Neuronal stem cell (in vitro differentiated cells): ENCODE data around the gene TAF12.

ENCODE experiments used
- DNase-seq: peaks from one replicate; pipeline ENCODE4 v3.0.0-alpha.2; 2013; ENCODE audit warnings: low spot score
- H2AFZ ChIP-seq: one replicate; pipeline ENCODE4 v1.6.1; 2013; ENCODE audit warnings: mild to moderate bottlenecking, low read length, inconsistent platforms
- H2AK5ac ChIP-seq: 2 replicates; pipeline ENCODE4 v1.6.1; 2013; ENCODE audit warnings: low read depth, mild to moderate bottlenecking, inconsistent platforms, low read length, moderate library complexity, mixed read lengths
- H2BK120ac ChIP-seq: 2 replicates; pipeline ENCODE4 v1.6.1; 2013; ENCODE audit warnings: low read depth, mild to moderate bottlenecking, inconsistent platforms, low read length, moderate library complexity, mixed read lengths
- H2BK12ac ChIP-seq: one replicate; pipeline ENCODE4 v1.6.1; 2013; ENCODE audit warnings: low read length, inconsistent platforms
- H2BK15ac ChIP-seq: 2 replicates; pipeline ENCODE4 v1.6.1; 2013; ENCODE audit warnings: mild to moderate bottlenecking, low read length, inconsistent platforms, mixed read lengths
- H2BK5ac ChIP-seq: one replicate; pipeline ENCODE4 v1.6.1; 2013; ENCODE audit warnings: inconsistent platforms, mild to moderate bottlenecking, low read length, moderate library complexity
- H3K14ac ChIP-seq: one replicate; pipeline ENCODE4 v1.6.1; 2013; ENCODE audit warnings: low read length, inconsistent platforms
- H3K18ac ChIP-seq: 2 replicates; pipeline ENCODE4 v1.6.1; 2013; ENCODE audit warnings: low read length, inconsistent platforms
- H3K23ac ChIP-seq: 2 replicates; pipeline ENCODE4 v1.6.1; 2013; ENCODE audit warnings: low read depth, mild to moderate bottlenecking, mixed read lengths, low read length, inconsistent platforms; ENCODE audit not compliant: poor library complexity
- H3K27ac ChIP-seq: replicated peaks from 3 replicates; pipeline ENCODE4 v1.5.1; 2013; ENCODE audit warnings: low read length, inconsistent platforms
- H3K27me3 ChIP-seq, 3 experiments: 2 replicates each; pipeline ENCODE4 v1.6.1; 2013; ENCODE audit warnings: low read length in 3 of 3, mild to moderate bottlenecking in 2 of 3, inconsistent platforms in 1 of 3, low read depth in 1 of 3, mixed read lengths in 1 of 3, moderate library complexity in 1 of 3; ENCODE audit not compliant: control insufficient read depth in 3 of 3, insufficient read depth in 3 of 3
- H3K36me3 ChIP-seq, 2 donors: replicated peaks in 1 of 2; 2 replicates each; pipeline ENCODE4 v1.6.1; 2013; ENCODE audit warnings: low read length in 2 of 2; ENCODE audit not compliant: control insufficient read depth in 2 of 2, insufficient read depth in 2 of 2
- H3K4ac ChIP-seq: 2 replicates; pipeline ENCODE4 v1.6.1; 2013; ENCODE audit warnings: inconsistent platforms, mild to moderate bottlenecking, low read length, moderate library complexity
- H3K4me1 ChIP-seq, 2 donors: 1 replicate in 1 of 2; 2 replicates in 1 of 2; pipeline ENCODE4 v1.6.1; 2013; ENCODE audit warnings: low read length in 2 of 2, low read depth in 1 of 2; ENCODE audit not compliant: control insufficient read depth in 2 of 2, insufficient read depth in 1 of 2
- H3K4me2 ChIP-seq: one replicate; pipeline ENCODE4 v1.6.1; 2013; ENCODE audit warnings: mild to moderate bottlenecking, low read length, inconsistent platforms; ENCODE audit not compliant: insufficient read depth, poor library complexity, severe bottlenecking
- H3K4me3 ChIP-seq, 2 donors: 2 replicates each; pipeline ENCODE4 v1.5.1; 2013; ENCODE audit warnings: low read length in 2 of 2, mild to moderate bottlenecking in 2 of 2, inconsistent platforms in 1 of 2, moderate library complexity in 1 of 2
- H3K79me1 ChIP-seq: one replicate; pipeline ENCODE4 v1.6.1; 2013; ENCODE audit warnings: low read depth, mild to moderate bottlenecking, inconsistent platforms, low read length, moderate library complexity
- H3K9ac ChIP-seq: one replicate; pipeline ENCODE4 v1.6.1; 2013; ENCODE audit warnings: mild to moderate bottlenecking, low read depth, low read length, inconsistent platforms; ENCODE audit not compliant: poor library complexity
- H3K9me3 ChIP-seq, 2 donors: replicated peaks in 1 of 2; 2 replicates each; pipeline versions ENCODE3 to v1.6.1; 2013; ENCODE audit warnings: low read length in 2 of 2, mild to moderate bottlenecking in 2 of 2, inconsistent platforms in 1 of 2, low read depth in 1 of 2, mixed read lengths in 1 of 2, moderate library complexity in 1 of 2; ENCODE audit not compliant: control insufficient read depth in 2 of 2, insufficient read depth in 1 of 2
- H4K8ac ChIP-seq: one replicate; pipeline ENCODE4 v1.6.1; 2013; ENCODE audit warnings: low read depth, mild to moderate bottlenecking, inconsistent platforms, low read length, moderate library complexity
- H4K91ac ChIP-seq: one replicate; pipeline ENCODE4 v1.6.1; 2013; ENCODE audit warnings: low read length, low read depth, mild to moderate bottlenecking, inconsistent platforms; ENCODE audit not compliant: poor library complexity
- WGBS, 2 donors: extraction: QIAGEN DNeasy Blood & Tissue Kit; methylation state at CpG; one replicate each; pipeline ENCODE4 v1.1.7; 2013; ENCODE audit warnings: missing lambda C conversion rate in 2 of 2, mixed read lengths in 1 of 2; ENCODE audit not compliant: insufficient read length in 2 of 2, insufficient replicate concordance in 1 of 2; ENCODE audit errors: extremely low coverage in 2 of 2; 5-methylcytosine and 5-hydroxymethylcytosine counted together

Gene TAF12

GRCh38 chr1:28632560-28632959 lies 10.3 kb downstream of the TAF12 start:
- no peak overlapping the region for H3K23ac ChIP-seq
- H3K4ac ChIP-seq, result no peak overlapping the region
- WGBS, 2 donors, result no CpG with 5 or more reads among the region's 4 CpGs
- no peak overlapping the region for H2BK15ac ChIP-seq
- H3K18ac ChIP-seq, result no peak overlapping the region
- H3K9me3 ChIP-seq, result no peaks in the 10 kb centered on the region
- H3K14ac ChIP-seq, result no peak overlapping the region
- H2BK5ac ChIP-seq, result no peak overlapping the region
- peaks cover 0 to 3% of the 10 kb centered on the region in 2 donors for H3K36me3 ChIP-seq
- H3K27ac ChIP-seq, result no peak overlapping the region
- no peak overlapping the region for H2AK5ac ChIP-seq
- no peaks in the 10 kb centered on the region for H3K4me1 ChIP-seq
- H3K4me2 ChIP-seq, result no peak overlapping the region
- DNase-seq, result no peak
- no peak overlapping the region for H2BK120ac ChIP-seq
- H4K91ac ChIP-seq, result no peak overlapping the region
- H3K27me3 ChIP-seq, result no peaks in the 10 kb centered on the region
- H3K4me3 ChIP-seq, result no peak overlapping the region
- no peaks in the 10 kb centered on the region for H3K79me1 ChIP-seq
- no peak overlapping the region for H2AFZ ChIP-seq
- no peak overlapping the region for H3K9ac ChIP-seq
- no peak overlapping the region for H2BK12ac ChIP-seq
- H4K8ac ChIP-seq, result no peak overlapping the region

- H3K4me1 ChIP-seq, result no peaks in the 10 kb centered on the region
- no peak overlapping the region for H3K27ac ChIP-seq
- no peak overlapping the region for H2BK120ac ChIP-seq
- H4K91ac ChIP-seq, result no peak overlapping the region
- H4K8ac ChIP-seq, result no peak overlapping the region
- no peak overlapping the region for H3K18ac ChIP-seq
- H3K4me3 ChIP-seq, result no peak overlapping the region
- no peak for DNase-seq
- no peak overlapping the region for H2AK5ac ChIP-seq
- H3K79me1 ChIP-seq, result no peaks in the 10 kb centered on the region
- WGBS, 2 donors, result 89% methylated on average over 1 of the region's 1 CpG; no CpG with 5 or more reads in 1 of the 2 donors
- peaks cover 0 to 1% of the 10 kb centered on the region in 2 donors for H3K36me3 ChIP-seq
- no peak overlapping the region for H2AFZ ChIP-seq
- no peaks in the 10 kb centered on the region for H3K9me3 ChIP-seq
- H3K27me3 ChIP-seq, result no peaks in the 10 kb centered on the region
- H2BK5ac ChIP-seq, result no peak overlapping the region
- H3K4ac ChIP-seq, result no peak overlapping the region
- H3K23ac ChIP-seq, result no peak overlapping the region
- no peak overlapping the region for H2BK15ac ChIP-seq
- no peak overlapping the region for H3K4me2 ChIP-seq
- H2BK12ac ChIP-seq, result no peak overlapping the region
- H3K14ac ChIP-seq, result no peak overlapping the region
- no peak overlapping the region for H3K9ac ChIP-seq
These were observed 11.2 kb downstream of the TAF12 start for GRCh38 chr1:28631713-28632112.

- Histone ChIP-seq H2AFZ (no peak overlapping the region), H3K4me2 (no peak overlapping the region), H3K27ac (no peak overlapping the region), H4K8ac (no peak overlapping the region), H3K14ac (no peak overlapping the region), H2BK12ac (no peak overlapping the region), H2BK120ac (no peak overlapping the region), H3K9ac (no peak overlapping the region), H3K36me3 (peaks cover 13 to 72% of the 10 kb centered on the region in 2 donors), H3K9me3 (no peaks in the 10 kb centered on the region), H2AK5ac (no peak overlapping the region), H3K4me1 (no peaks in the 10 kb centered on the region), H3K4me3 (peak overlapping the region in 1 of 2 donors; percentile 68), H2BK5ac (no peak overlapping the region), H3K79me1 (peaks cover 3% of the 10 kb centered on the region), H3K23ac (no peak overlapping the region), H3K4ac (no peak overlapping the region), H3K27me3 (no peaks in the 10 kb centered on the region), H4K91ac (no peak overlapping the region), H2BK15ac (no peak overlapping the region), H3K18ac (no peak overlapping the region)
- no CpG with 5 or more reads among the region's 5 CpGs for WGBS, 2 donors
- DNase-seq, result no peak
These were observed 29.7 kb downstream of the TAF12 start for GRCh38 chr1:28613175-28613574.

GRCh38 chr1:28606771-28607170 lies 36.1 kb downstream of the TAF12 start:
- no peak overlapping the region for H3K18ac ChIP-seq
- no peaks in the 10 kb centered on the region for H3K27me3 ChIP-seq
- H4K91ac ChIP-seq, result no peak overlapping the region
- no peaks in the 10 kb centered on the region for H3K79me1 ChIP-seq
- no peak overlapping the region for H2BK5ac ChIP-seq
- no peak overlapping the region for H4K8ac ChIP-seq
- H3K23ac ChIP-seq, result no peak overlapping the region
- no peak overlapping the region for H3K4me3 ChIP-seq
- no peak overlapping the region for H2AFZ ChIP-seq
- no peak overlapping the region for H3K27ac ChIP-seq
- peaks cover 0 to 9% of the 10 kb centered on the region in 2 donors for H3K4me1 ChIP-seq
- no peak overlapping the region for H2BK12ac ChIP-seq
- H3K4me2 ChIP-seq, result no peak overlapping the region
- WGBS, 2 donors, result no CpG with 5 or more reads among the region's 2 CpGs
- no peak overlapping the region for H2BK15ac ChIP-seq
- no peak overlapping the region for H3K4ac ChIP-seq
- no peak overlapping the region for H3K14ac ChIP-seq
- H3K36me3 ChIP-seq, result peaks cover 15 to 88% of the 10 kb centered on the region in 2 donors
- H3K9me3 ChIP-seq, result no peaks in the 10 kb centered on the region
- no peak overlapping the region for H3K9ac ChIP-seq
- no peak overlapping the region for H2AK5ac ChIP-seq
- H2BK120ac ChIP-seq, result no peak overlapping the region
- DNase-seq, result no peak
